ENCODE measurements around the gene RACGAP1.

DNA sequence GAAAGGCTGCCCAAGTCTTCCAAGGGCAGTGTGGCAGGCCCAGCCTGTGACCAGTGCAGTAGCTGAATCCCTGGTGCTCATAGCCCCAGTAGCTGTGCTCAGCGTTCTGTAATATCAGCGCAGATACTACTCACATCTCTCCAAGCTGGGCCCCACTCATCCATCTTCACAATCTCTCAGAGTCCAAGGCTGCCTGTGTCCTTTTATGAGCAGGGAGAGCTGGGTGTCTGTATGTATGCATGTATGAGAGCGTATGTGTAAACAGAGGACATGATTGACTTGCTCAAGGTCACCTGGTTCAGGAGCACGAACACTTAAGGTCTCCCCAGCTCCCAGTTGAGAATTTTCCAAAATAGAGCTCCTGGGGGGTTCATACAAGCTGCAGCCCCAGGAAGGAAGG is 47.2 kb downstream of the RACGAP1 start:
- TF ChIP-seq, protein P1, sequence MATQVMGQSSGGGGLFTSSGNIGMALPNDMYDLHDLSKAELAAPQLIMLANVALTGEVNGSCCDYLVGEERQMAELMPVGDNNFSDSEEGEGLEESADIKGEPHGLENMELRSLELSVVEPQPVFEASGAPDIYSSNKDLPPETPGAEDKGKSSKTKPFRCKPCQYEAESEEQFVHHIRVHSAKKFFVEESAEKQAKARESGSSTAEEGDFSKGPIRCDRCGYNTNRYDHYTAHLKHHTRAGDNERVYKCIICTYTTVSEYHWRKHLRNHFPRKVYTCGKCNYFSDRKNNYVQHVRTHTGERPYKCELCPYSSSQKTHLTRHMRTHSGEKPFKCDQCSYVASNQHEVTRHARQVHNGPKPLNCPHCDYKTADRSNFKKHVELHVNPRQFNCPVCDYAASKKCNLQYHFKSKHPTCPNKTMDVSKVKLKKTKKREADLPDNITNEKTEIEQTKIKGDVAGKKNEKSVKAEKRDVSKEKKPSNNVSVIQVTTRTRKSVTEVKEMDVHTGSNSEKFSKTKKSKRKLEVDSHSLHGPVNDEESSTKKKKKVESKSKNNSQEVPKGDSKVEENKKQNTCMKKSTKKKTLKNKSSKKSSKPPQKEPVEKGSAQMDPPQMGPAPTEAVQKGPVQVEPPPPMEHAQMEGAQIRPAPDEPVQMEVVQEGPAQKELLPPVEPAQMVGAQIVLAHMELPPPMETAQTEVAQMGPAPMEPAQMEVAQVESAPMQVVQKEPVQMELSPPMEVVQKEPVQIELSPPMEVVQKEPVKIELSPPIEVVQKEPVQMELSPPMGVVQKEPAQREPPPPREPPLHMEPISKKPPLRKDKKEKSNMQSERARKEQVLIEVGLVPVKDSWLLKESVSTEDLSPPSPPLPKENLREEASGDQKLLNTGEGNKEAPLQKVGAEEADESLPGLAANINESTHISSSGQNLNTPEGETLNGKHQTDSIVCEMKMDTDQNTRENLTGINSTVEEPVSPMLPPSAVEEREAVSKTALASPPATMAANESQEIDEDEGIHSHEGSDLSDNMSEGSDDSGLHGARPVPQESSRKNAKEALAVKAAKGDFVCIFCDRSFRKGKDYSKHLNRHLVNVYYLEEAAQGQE (IDR thresholded peaks at IDR 0.05; ENCODE audit: borderline replicate concordance) = no peak
- TF ChIP-seq, protein P2, sequence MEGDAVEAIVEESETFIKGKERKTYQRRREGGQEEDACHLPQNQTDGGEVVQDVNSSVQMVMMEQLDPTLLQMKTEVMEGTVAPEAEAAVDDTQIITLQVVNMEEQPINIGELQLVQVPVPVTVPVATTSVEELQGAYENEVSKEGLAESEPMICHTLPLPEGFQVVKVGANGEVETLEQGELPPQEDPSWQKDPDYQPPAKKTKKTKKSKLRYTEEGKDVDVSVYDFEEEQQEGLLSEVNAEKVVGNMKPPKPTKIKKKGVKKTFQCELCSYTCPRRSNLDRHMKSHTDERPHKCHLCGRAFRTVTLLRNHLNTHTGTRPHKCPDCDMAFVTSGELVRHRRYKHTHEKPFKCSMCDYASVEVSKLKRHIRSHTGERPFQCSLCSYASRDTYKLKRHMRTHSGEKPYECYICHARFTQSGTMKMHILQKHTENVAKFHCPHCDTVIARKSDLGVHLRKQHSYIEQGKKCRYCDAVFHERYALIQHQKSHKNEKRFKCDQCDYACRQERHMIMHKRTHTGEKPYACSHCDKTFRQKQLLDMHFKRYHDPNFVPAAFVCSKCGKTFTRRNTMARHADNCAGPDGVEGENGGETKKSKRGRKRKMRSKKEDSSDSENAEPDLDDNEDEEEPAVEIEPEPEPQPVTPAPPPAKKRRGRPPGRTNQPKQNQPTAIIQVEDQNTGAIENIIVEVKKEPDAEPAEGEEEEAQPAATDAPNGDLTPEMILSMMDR (IDR thresholded peaks at IDR 0.05; ENCODE audit: poor library complexity, severe bottlenecking) = no peak
- no peak for TF ChIP-seq EP300 (conservative IDR thresholded peaks at IDR 0.05; ENCODE audit: poor library complexity, severe bottlenecking)
- TF ChIP-seq POLR2AphosphoS5 (IDR thresholded peaks at IDR 0.05) = no peak
- TF ChIP-seq RAD21 (conservative IDR thresholded peaks at IDR 0.05) = no peak
- no peak for TF ChIP-seq EZH2 (IDR thresholded peaks at IDR 0.05; ENCODE audit: borderline replicate concordance, insufficient read depth, low read length, poor library complexity, severe bottlenecking)

All from neural cell (in vitro differentiated cells).